AG20443 (cell line): Measurements from ENCODE around the gene DDR2.

Source experiments
- DNase-seq: peaks from one replicate; pipeline ENCODE4 v3.0.0; 2012; ENCODE audit warnings: low spot score, mixed read lengths

DDR2 gene

DNA sequence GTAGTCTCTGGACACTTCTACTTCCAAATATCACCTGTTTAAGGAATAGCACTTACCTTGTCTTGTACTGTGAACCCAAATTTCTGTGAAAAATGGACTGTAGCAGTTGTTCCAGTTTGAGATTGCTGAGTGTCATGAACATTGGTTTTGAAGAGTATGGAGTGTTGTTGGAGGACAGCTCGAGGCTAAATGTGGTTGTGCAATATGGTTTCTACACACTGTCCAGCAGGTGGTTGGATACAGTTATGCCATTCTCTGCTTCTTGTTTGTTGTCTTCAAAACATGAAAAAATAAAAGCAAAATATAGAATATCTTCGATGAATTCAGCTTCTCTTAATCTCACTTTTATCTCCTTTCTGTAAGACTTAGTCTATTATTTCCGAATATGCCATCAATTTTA, 67.1 kb downstream of the DDR2 start:
- no peak for DNase-seq

DNA sequence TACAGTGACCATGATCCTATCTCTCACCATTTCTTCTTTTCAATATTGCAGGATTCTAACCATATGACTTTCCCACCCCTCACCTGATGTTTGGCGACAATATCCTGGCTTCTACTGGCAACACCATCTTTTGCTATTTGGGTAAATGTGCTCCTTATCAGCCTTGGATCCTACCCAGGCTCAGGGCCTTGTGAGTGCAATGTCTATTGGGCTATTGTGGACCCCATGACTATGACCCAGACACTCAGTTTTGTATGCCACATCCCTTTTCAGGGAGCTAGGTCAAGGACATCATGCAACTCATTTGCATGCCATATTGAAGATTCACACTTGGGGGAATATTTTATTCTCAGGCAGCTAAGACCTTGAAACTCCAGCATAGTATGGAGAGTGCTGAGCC, 67.9 kb downstream of the DDR2 start:
- DNase-seq: no peak

DNA sequence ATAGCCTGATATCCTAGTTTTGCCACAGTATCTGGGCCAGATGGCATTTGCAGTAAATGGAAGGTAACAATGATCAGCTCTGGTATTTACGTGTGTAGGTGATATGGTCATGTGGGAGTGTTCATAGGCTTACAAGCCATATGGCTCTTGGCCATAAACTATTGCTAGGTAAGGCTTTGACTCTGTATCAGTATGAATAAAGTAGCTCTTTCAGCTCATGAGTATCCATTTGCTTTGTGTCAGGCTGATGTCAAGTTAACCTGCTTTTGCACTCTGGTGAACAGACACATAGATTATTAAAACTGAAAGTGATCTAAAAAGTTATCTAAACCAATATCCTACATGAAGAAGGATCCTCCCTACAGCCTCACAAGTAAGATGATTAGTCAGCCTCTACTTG, 69.0 kb downstream of the DDR2 start:
- no peak for DNase-seq

DNA sequence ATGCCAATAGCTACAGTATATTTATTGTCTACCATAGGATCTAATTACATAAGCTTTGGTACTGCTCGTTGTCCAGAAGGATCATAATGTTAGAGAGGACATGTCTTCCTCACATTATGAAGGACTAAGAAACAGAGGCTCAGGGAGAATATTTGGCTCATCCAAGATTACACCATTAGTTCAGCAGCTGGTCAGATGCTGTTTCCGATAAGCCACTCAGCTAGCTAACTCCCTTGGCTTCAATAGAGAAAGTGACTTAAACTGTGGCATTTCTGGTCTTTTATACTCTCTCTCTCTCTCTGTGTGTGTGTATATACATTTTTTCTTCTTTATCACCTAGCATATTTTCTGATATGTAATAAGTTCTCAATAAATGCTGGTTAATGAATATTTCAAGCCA, 70.4 kb downstream of the DDR2 start:
- no peak for DNase-seq

DNA sequence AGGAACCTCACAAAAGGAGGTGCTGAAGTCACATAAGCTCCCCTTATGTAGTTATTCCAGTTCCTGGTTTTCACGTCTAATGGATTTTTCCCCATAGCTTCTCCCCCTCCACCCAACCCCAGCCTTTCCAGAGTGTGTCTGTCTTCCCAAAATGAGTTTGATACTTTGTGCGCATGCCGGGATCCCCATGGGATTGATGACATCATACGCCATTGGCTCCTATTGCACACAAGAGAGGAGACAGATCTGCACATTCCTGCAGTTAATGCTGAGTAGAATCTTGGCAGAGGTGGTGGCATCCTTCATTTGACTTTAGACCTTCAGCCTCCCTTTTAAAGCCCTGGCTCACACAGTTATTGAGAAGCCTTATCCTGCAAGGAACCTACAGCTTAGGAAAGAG, 71.4 kb downstream of the DDR2 start:
- DNase-seq: no peak

DNA sequence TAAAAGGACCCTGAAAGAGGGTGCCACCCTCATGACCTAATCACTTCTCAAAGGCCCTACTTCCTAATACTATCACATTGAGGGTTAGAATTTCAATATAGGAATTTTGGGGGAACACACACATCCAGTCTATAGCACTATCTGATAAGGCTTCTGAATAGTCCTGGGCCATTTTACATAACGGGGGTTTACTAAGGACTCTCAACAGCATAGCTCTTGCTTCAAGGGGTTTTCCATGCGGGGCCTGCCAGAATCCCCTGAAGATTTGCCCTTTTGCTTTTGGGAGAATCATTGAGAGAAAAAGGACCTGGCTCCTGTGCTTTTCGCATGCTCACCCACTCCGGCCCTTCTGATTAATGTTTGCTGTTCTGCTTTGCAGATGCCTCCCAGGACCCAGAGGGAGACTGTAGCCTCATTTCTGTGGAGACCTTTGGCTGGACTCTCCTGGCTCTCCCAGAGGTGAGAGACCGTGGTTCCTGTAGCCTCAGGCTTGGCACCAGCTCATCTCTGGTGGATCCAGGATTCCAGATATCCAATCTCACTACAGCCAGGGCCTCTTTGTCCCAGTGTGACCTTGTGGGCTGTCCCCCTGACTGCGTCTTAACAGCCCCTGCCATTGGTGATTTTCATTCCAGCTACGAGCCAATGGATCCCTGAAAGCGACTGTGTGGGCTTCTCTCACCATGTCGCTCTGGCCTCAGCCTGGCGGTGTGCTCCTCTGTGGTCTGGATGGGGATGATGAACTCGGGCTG, 72.6 kb downstream of the DDR2 start:
- DNase-seq: no peak

DNA sequence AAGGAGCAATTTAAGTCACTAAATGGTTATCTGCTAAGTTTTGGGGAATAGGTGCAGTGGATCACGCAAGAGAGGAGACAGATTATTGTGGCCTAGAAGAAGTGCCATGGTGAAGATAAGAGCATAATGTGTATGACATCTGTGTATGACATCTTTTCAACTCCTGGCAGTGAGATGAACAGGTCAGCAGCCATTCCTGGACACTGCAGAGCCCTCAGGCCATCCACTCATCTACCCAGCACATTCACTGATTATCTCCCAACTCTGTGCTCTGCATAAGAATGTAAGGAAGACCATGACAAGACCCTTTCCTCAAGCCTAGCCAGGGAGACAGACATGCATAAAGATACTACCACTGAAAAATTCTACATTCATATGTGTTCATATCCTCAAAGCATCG, 73.7 kb downstream of the DDR2 start:
- DNase-seq: no peak

DNA sequence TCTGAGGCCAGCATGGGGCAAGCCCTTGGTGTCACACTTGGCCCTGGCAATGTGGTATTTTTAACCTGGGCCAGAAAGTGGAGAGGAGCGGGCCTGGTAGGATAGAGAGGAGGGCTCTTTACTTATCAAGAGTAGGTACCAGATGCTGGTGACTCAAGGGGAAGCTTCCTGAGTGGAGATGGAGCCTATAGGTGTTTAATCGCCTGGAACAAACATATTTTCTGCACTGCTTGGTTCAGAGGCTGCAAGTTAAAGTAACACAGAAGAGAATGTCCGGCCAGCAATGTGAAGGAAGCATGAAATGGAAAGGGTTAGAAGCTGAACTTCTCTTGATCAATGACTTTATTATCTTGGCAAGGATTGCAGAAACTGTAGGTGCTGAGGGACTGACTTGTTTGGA, 74.3 kb downstream of the DDR2 start:
- DNase-seq: no peak

DNA sequence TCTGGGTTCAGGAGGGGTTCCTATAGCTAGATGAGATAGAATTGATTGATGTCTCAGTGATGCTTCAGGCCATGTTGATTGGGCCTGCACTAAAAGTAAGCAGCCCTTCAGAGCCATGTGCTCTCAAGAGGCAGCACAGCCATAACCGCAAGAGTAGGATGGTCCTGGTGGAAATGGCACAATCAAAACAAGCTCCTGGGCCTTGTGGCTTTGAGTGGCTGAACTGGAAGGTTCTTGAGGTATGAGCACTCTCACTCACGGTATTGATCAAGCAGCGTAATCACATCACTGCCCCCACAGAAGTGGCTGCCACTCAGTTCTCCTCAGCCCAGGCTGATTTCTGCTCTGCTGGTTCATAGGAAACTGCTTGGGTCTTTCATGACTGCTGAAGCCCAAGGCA, 76.0 kb downstream of the DDR2 start:
- no peak for DNase-seq

DNA sequence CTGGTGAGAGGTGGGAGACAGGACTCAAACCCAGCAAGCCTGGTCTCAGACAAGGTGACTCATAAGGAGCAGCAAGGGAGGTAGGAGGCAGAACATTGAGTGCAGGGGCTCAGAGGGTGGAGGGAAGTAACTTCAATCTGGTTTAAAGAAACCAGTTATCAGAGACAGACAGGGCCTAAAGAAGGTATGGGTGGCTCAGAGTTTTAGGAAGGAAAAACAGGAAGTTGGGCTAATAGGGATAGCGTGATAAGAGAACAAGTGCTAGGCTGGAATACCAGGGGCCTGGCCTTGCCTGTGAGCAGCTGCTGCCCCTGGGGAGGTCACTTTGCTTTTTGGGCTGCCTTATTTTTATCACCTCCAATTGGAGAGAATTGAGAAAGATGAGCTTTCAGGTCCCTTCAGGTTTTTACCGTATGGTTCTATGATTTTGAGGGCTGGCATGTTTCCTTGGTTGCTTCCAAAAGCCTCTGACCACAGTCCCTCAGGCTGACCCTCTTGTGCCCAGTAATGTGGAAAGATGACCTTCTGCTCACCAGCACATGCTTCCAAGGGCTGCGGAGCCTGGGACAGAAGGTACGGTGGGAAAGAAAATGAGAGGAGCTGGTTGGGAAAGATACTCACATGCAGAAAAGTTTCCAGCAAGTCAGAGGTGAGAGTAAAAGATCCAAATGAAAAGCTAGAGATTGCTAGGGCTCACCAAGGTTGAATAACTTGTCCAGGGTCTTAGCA, 77.0 kb downstream of the DDR2 start:
- no peak for DNase-seq

DNA sequence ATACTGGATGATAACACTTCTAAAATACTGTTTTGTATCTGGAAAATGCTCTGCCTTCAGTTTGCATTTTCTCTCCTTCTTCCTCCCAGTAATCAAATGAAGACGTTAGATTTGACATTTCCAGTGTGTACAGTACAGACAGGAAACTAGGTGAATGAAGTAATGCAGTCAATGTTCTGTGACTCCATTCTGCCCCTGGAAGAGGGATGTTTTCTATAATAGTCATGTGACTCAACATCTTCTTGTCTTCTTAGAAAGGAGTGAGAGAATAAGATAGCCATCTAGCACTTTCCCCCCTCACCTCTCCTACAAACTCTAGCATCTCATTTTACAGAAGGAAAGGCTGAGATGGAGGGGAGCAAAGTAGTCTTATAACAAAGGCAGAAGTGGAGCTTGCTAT, 77.6 kb downstream of the DDR2 start:
- DNase-seq: peak; percentile 14

DNA sequence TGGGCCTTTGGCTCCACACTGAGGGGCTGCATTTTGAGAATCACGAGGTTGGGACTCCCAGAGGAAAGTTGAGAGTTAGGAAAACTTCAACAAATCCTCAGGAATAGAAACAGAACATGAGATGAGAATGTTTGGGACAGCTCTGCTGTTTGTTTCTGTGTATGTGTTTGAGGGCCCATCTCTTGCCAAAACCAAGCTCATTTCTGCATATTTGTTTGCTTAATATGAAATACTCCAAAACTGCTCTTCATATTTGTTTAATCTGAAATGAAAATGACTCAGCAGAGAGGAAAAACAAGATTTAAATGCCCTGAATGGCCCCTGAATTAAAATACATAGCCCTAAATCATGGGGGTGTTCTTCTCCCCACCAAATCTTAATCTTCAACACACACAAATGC, 78.1 kb downstream of the DDR2 start:
- peak; percentile 54 for DNase-seq

DNA sequence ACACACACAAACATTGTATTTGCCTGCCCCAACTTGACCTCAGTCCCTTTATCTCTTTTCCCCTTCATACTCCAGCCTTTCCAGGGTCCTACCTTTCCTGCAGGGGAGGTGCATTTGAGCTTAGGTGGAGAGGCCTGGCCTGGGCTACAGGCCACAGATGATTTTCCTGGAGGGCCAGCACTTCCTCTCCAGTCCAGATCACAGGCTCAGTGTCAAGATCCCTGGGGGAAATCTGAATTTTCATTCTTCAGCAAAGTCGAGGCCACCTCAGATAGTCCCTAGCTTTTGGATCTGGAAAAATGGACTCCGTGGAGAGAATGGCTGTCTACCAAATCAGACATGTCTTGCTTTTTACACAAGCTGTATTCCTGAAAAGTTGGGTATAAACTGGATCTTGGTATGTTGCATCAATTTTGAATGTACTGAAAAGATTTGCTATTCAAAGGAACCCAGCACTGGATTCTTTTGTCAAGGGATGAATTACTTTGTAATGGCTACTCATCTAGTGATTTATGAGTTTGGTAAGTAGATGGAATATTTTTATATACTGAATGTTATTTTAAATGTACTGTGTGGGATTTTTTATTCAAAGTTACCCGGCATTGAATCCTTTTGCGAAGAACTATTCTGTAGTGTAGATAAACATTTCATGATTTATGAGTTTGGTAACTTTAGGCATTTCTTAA, 78.7 kb downstream of the DDR2 start:
- DNase-seq: peak; percentile 13

DNA sequence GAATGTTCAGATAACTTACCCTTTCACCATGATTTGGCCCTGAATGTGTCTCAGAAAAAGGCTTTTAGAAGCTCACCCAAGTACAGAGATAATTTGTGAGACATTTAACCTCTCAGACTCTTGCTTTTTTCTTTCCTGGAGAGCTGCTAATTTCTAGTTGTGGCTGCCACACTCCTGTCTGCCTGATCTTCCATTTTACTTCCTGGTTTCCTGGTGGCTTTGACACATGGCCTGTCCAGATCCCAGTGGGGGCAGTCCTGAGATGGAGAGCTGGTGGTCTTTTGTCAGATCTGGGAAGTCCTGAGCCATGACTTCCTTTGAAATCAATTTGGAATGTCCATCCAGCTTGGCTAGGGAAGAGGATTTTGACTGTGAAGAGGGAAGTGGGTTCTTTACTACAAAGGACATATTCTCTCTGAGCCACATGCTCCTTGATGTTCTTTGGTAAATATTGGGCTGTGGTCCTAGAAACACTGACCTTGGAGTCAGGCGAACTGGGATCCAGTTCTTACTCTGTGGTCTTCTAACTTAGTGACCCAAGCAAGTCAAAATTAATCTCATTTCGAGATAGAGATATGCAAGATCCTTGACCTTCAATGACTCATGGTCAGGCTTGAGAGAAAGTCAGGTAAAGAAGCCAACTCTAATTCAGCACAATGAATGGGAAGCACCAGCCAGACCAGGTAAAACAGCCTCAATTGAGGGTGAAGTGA, 80.2 kb downstream of the DDR2 start:
- DNase-seq: no peak

DNA sequence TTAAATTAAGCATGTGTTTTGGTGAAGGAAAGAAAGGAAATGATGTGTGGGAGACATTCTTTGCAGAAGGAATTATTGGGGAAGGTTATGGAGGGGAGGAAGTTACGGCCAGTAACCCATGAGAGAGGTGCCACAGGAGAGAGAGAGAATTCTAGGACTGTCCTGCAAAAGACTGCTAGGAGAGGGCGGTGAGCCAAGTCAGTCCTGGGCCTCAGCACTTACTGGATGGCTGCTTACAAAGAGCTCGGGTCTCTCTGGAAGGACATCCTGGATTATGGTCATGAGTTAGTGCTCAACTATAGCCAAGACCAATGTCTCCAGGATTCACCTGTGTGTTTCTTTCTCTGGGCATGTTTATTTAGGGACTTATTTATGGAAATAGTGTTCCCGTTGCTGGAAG, 83.9 kb downstream of the DDR2 start:
- DNase-seq: peak; percentile 16

DNA sequence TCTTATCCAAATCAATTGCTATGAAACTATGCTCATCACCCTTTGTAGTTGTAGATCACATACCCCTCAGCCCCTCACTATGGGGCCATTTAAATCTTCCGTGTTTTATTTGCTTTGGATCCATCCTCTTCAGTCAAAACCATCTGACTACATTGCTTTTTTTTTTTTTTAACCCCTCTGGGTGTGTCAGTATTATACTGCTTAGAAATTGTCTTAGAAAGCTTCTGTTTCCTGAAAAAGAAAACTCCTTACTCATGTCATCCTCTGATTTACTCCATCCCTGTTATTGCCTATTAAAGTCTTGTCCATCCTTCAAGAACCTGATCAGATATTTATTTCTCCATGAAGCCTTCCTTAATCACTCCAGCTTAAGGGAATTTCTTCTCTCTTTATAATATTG, 84.3 kb downstream of the DDR2 start:
- no peak for DNase-seq

DNA sequence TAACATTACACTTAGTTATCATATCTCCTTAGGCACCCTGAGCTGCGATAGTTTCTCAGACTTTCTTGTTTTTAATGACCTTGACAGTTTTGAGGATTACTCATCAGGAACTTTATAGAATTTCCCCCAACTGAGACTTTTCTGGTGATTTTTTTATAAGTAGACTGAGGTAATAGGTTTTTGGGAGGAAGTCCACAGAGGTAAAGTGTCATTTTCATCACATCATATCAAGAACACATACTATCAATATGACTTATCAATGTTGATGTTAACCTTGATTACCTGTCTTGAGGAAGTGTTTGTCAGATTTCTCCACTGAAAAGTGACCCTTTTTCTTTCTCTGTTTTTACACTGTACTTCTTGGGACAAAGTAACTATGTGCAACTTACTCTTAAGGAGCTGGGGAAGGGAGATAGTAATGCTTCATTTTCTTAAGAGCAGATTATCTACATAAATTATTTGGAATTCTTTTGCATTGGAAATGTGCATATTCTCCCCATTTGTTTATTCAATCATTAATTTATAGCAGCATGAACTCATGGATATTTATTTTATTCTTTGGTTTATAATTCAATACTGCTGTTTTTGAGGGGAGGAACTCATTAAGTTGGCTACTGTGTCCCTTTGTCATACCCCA, 85.4 kb downstream of the DDR2 start:
- no peak for DNase-seq

DNA sequence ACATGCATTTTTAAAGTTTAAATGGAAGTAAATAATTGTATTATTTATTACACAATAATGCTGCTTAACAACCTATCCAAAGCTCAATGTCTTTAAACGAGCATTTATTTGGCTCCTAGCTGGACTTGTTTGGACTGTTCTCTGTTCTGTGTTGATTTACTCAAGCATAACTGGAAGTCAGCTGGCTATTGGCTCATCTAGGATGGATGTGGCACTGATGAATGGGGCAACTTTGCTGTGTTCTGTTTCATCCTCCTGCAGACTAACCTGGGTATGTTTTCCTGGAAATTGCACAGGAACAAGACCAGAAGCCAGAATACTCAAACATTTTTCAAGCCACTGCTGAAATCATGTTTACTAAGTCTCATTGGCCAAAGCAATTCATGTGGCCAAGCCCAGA, 87.4 kb downstream of the DDR2 start:
- no peak for DNase-seq

DNA sequence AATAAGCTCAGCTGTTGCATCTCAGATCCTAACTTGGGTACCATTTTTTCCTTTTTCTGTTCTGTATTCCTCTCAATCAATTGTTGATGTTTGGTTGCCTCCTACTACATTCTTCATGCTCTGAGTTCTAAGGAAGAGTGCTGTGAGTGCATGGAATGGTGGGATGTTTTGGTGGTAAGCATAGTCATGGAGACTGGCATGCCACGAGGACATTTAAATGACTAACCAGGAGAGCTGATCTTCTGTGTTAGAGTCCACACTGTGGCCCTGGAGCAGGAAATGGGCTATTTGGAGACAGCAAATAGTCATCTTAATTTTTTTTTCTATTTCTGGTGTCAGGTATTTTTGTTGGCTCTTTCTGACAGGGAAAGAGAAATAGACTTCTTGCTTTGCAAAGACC, 88.7 kb downstream of the DDR2 start:
- peak; percentile 20 for DNase-seq

DNA sequence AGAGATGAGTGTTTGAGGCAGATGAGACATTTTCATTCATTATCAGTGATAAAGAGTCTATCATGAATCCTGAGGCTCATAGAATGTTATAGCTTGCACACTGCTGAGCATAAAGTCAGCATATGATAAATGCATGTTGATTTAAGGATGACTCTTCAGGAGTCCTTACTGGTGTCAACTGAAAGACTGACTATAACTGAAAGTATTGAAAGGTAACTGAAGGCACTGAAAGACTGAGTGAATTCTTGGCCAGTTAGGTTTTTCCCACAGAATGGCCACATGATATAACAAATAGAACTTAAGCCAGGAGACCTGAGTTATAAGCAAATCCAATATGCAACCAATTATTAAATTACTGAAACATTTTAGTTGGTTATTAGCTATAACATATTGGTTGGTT, 89.2 kb downstream of the DDR2 start:
- no peak for DNase-seq

DNA sequence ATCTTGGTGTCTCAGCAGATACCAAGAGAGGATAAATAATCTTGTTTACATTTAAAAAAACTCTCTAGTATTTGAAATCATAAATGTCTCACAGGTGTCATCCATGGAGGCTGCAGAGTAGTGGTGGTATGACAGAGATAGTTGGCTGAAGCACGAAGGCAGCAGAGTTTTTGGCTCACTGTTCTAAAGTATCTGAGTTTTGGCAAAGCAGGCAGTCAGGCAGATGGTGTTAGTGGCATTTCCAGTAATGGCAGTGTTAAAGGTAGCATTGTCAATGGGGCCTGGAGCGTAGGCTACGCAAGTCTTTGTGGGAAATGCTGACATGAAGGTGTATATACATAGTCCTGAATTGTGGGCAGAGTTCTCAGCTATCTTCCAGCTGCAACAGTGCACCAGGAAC, 89.8 kb downstream of the DDR2 start:
- DNase-seq: no peak

DNA sequence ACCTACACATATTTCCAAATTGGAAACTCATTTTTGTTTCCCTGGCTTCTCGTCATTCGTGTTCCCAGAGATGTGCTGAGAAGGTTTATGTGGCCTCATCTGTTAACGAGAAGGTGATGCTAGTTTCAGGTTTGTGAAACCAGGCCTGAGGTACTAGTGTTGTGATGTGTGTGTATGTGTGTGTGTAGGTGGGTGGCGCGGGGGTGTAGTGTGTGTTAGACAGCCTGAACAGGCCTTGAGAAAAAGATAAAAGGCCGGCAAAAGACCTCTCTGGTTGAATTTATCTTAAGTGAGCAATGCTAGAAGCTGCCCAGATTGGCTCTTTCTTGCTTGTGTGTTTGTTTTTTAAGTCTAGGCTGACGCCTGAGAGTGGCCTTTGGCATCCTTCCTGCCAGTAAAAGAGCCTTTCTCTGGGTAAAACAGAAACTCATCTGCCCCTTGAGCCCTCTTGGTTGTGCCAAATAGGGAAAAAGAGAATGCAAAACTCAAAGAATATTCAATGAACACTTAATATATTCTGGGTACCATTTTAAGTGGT, 92.4 kb downstream of the DDR2 start:
- DNase-seq: no peak
